ENCODE results near the gene SLC22A23.

SLC22A23 gene

GRCh38 chr6:3235486-3235885 is 221.4 kb downstream of the SLC22A23 start:
- DNase-seq: no peak

GRCh38 chr6:3233904-3234303 is 222.9 kb downstream of the SLC22A23 start:
- DNase-seq: no peak

- no peak for DNase-seq
Observed at GRCh38 chr6:3233321-3233720, 223.5 kb downstream of the SLC22A23 start.

GRCh38 chr6:3232017-3232945 is 224.6 kb downstream of the SLC22A23 start:
- no peak for DNase-seq

- peak; percentile 37 for DNase-seq
Observed at GRCh38 chr6:3231247-3232016, 225.4 kb downstream of the SLC22A23 start.

- DNase-seq: no peak
Observed at GRCh38 chr6:3230900-3231246, 226.0 kb downstream of the SLC22A23 start.

GRCh38 chr6:3230256-3230882 is 226.5 kb downstream of the SLC22A23 start:
- DNase-seq: no peak

GRCh38 chr6:3229566-3230178 is 227.2 kb downstream of the SLC22A23 start:
- DNase-seq: no peak

- no peak for DNase-seq
Observed at GRCh38 chr6:3228771-3229565, 227.9 kb downstream of the SLC22A23 start.

GRCh38 chr6:3228046-3228671 is 228.7 kb downstream of the SLC22A23 start:
- no peak for DNase-seq

- peak; percentile 29 for DNase-seq
Observed at GRCh38 chr6:3227363-3228045, 229.3 kb downstream of the SLC22A23 start, which contains the start of gene TUBB2B. Gene TUBB2B, minus strand, starts transcription at chr6:3227653. Its CDS starts 110 bp downstream, at chr6:3227543.

- DNase-seq: no peak
Observed at GRCh38 chr6:3226481-3227362, 230.1 kb downstream of the SLC22A23 start.

- no peak for DNase-seq
Observed at GRCh38 chr6:3226042-3226441, 230.8 kb downstream of the SLC22A23 start.

- no peak for DNase-seq
Observed at GRCh38 chr6:3222506-3223038, 234.3 kb downstream of the SLC22A23 start.

GRCh38 chr6:3221578-3221977 is 235.3 kb downstream of the SLC22A23 start:
- DNase-seq: no peak

GRCh38 chr6:3220366-3220765 is 236.5 kb downstream of the SLC22A23 start:
- DNase-seq: no peak
